Measurements from ENCODE around the gene MACF1. TPM values are rescaled to one million over a fixed set of nuclear protein-coding genes. Genes with fewer than 3 reads are reported as not detected.

MACF1 gene
- total RNA-seq, 2 donors from 2014 or later: 154 to 355 TPM

- Histone ChIP-seq H3K4me1 (replicated peaks) (no peaks in the 10 kb centered on the region), H3K9me3 (no peaks in the 10 kb centered on the region), H3K27me3 (replicated peaks; ENCODE audit: insufficient read depth) (no peaks in the 10 kb centered on the region), H3K36me3 (no peaks in the 10 kb centered on the region), H3K27ac (peak overlapping the region in 1 of 2 donors; percentile 25), H3K4me3 (no peak overlapping the region)
- no peak for DNase-seq (ENCODE audit: low spot score)
- WGBS: 42% methylated on average over 3 of the region's 3 CpGs
- intact Hi-C loops (cut with DNase I): no loop called here
- TF ChIP-seq POLR2A (IDR thresholded peaks at IDR 0.05) (no peak), POLR2AphosphoS5 (IDR thresholded peaks at IDR 0.05) (no peak)
- TF ChIP-seq, protein P1, sequence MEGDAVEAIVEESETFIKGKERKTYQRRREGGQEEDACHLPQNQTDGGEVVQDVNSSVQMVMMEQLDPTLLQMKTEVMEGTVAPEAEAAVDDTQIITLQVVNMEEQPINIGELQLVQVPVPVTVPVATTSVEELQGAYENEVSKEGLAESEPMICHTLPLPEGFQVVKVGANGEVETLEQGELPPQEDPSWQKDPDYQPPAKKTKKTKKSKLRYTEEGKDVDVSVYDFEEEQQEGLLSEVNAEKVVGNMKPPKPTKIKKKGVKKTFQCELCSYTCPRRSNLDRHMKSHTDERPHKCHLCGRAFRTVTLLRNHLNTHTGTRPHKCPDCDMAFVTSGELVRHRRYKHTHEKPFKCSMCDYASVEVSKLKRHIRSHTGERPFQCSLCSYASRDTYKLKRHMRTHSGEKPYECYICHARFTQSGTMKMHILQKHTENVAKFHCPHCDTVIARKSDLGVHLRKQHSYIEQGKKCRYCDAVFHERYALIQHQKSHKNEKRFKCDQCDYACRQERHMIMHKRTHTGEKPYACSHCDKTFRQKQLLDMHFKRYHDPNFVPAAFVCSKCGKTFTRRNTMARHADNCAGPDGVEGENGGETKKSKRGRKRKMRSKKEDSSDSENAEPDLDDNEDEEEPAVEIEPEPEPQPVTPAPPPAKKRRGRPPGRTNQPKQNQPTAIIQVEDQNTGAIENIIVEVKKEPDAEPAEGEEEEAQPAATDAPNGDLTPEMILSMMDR (IDR thresholded peaks at IDR 0.05): no peak
Observed at GRCh38 chr1:39272027-39272797, 67.7 kb downstream of the MACF1 start.

- Histone ChIP-seq H3K4me3 (no peak overlapping the region), H3K9me3 (no peaks in the 10 kb centered on the region), H3K4me1 (replicated peaks) (no peaks in the 10 kb centered on the region), H3K27ac (peak overlapping the region in 1 of 2 donors; percentile 25), H3K27me3 (replicated peaks; ENCODE audit: insufficient read depth) (no peaks in the 10 kb centered on the region), H3K36me3 (no peaks in the 10 kb centered on the region)
- TF ChIP-seq POLR2AphosphoS5 (IDR thresholded peaks at IDR 0.05) (no peak), POLR2A (IDR thresholded peaks at IDR 0.05) (no peak)
- TF ChIP-seq, protein P1 (IDR thresholded peaks at IDR 0.05): no peak
- no peak for DNase-seq (ENCODE audit: low spot score)
- WGBS: 85% methylated on average over 13 of the region's 13 CpGs
- intact Hi-C loops (cut with DNase I): no loop called here
Observed at GRCh38 chr1:39272798-39273469, 68.4 kb downstream of the MACF1 start.

GRCh38 chr1:39275836-39276507 lies 71.5 kb downstream of the MACF1 start:
- H3K27me3 ChIP-seq (replicated peaks; ENCODE audit: insufficient read depth): no peaks in the 10 kb centered on the region
- intact Hi-C loops (cut with DNase I): no loop called here
- no peak for DNase-seq (ENCODE audit: low spot score)
- H3K9me3 ChIP-seq: no peaks in the 10 kb centered on the region
- no peaks in the 10 kb centered on the region for H3K36me3 ChIP-seq
- 52% methylated on average over 6 of the region's 6 CpGs for WGBS
- no peaks in the 10 kb centered on the region for H3K4me1 ChIP-seq (replicated peaks)
- no peak overlapping the region for H3K4me3 ChIP-seq
- no peak for TF ChIP-seq POLR2A (IDR thresholded peaks at IDR 0.05)
- TF ChIP-seq POLR2AphosphoS5 (IDR thresholded peaks at IDR 0.05): no peak
- TF ChIP-seq, protein P1 (IDR thresholded peaks at IDR 0.05): no peak
- H3K27ac ChIP-seq: no peak overlapping the region

DNA sequence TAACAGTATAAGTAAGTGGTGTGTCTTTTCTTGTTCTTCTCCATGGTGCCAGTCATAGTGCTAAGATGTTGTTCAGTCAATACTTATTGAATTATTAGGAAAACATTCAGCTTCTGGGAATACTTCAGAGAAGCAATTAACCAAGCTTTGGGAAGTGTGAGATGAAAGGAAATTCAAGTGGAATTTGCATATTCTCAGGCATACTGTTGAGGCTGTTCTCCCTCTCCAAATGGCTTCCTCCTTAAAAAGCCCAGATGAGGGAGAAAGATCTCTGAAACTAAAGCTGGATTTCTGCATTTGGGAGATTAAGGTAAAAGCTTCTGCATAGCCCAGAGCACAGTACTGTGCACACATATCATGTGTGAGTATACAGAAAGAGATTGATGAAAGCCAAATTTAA lies 73.4 kb downstream of the MACF1 start:
- TF ChIP-seq POLR2A (IDR thresholded peaks at IDR 0.05) (no peak), POLR2AphosphoS5 (IDR thresholded peaks at IDR 0.05) (no peak)
- TF ChIP-seq, protein P1 (IDR thresholded peaks at IDR 0.05): no peak
- H3K27me3 ChIP-seq (replicated peaks; ENCODE audit: insufficient read depth): no peaks in the 10 kb centered on the region
- H3K4me3 ChIP-seq: no peak overlapping the region
- no peak overlapping the region for H3K27ac ChIP-seq
- no peaks in the 10 kb centered on the region for H3K4me1 ChIP-seq (replicated peaks)
- no peaks in the 10 kb centered on the region for H3K36me3 ChIP-seq
- no peaks in the 10 kb centered on the region for H3K9me3 ChIP-seq
- no peak for DNase-seq (ENCODE audit: low spot score)
- intact Hi-C loops (cut with DNase I): no loop called here

Measured in prostate gland (tissue), 2 donors.